PC-9 (cell line): ENCODE results near the gene SRGAP3.

Experiments
- CTCF ChIP-seq: fragments of 200-600 bp; sonication (generic); conservative IDR thresholded peaks from 2 replicates; pipeline ENCODE4 v1.6.1; 2017; ENCODE audit warnings: mixed run types, antibody characterized with exemption, mild to moderate bottlenecking, moderate library complexity
- EZH2 ChIP-seq: fragments of 200-600 bp; sonication (generic); IDR thresholded peaks from 2 replicates; pipeline ENCODE4 v1.8.0; 2017; ENCODE audit warnings: antibody characterized with exemption, low read depth

DNA sequence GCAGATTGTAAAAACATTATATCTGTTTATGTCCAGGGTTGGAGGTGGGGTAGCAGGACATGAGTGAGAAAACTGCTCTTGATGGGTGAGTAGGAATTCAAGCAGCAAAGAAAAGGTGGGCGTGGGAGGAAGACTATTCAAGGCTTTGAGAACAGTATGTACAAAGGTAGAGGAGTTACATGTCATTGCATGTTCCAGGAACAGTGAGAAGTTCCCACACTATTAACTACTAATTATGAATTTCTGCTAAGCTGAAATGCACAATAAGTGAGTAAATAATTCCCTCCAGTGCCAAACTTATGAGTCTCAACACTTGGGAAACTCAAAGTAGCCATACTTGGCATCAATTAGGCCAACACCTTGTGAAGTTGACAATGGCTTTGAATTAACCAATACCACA is 80.1 kb downstream of the SRGAP3 start:
- TF ChIP-seq CTCF (no peak), EZH2 (no peak)
